ENCODE results near the gene MCTP1.

GRCh38 chr5:95069021-95069420 lies 215.9 kb downstream of the MCTP1 start:
- TF ChIP-seq CTCF (conservative IDR thresholded peaks at IDR 0.05 in 1 of 2, IDR thresholded peaks at IDR 0.05 in 1 of 2; ENCODE audit: extremely low read depth in 1 of 2, insufficient read depth in 1 of 2, low read depth in 1 of 2, low read length in 2 of 2) (no peak), EZH2 (IDR thresholded peaks at IDR 0.05; ENCODE audit: borderline replicate concordance, low read length) (no peak)

Data from mammary epithelial cell (primary cell).